Large intestine (tissue), 3 donors: ENCODE measurements around the gene GPR107. TPM values are rescaled to one million over a fixed set of nuclear protein-coding genes. Genes with fewer than 3 reads are reported as not detected.
"Not testable (repeated sequence)": the region's sequence is repeated elsewhere in the genome, so short reads cannot be mapped to it uniquely, and the experiment has no call there.

Experiments
- DNase-seq, 2 donors: peaks; one replicate each; pipeline versions ENCODE4 v3.0.0 to v3.0.0-alpha.2; 2013
- H3K27ac ChIP-seq: one replicate; pipeline ENCODE4 v1.5.1; 2013; ENCODE audit warnings: low read length
- H3K27me3 ChIP-seq: 2 replicates; pipeline ENCODE4 v1.6.1; 2013; ENCODE audit warnings: low read length; ENCODE audit not compliant: control insufficient read depth, insufficient read depth
- H3K36me3 ChIP-seq: 2 replicates; pipeline ENCODE4 v1.6.1; 2013; ENCODE audit warnings: low read length; ENCODE audit not compliant: control insufficient read depth, insufficient read depth
- H3K4me1 ChIP-seq: one replicate; pipeline ENCODE4 v1.6.1; 2013; ENCODE audit warnings: low read length; ENCODE audit not compliant: control insufficient read depth, insufficient read depth
- H3K4me3 ChIP-seq: one replicate; pipeline ENCODE4 v1.5.1; 2013; ENCODE audit warnings: low read length
- H3K9me3 ChIP-seq: one replicate; pipeline ENCODE4 v1.6.1; 2013; ENCODE audit warnings: mild to moderate bottlenecking, low read depth, low read length, moderate library complexity; ENCODE audit not compliant: control insufficient read depth
- WGBS: methylation state at CpG from one replicate; pipeline ENCODE4 v1.1.5; 2013; ENCODE audit warnings: low lambda C conversion rate; ENCODE audit not compliant: insufficient coverage; 5-methylcytosine and 5-hydroxymethylcytosine counted together
- polyA plus RNA-seq: library from polyadenylated mRNA; unstranded; fragments of 120-200 nt; gene quantifications from one replicate; pipeline ENCODE4 v1.2.1, GENCODE V29; 2013

GPR107 gene
- polyA plus RNA-seq, 1 donor, result 32.3 TPM

- not testable (repeated sequence) for DNase-seq, H3K36me3 ChIP-seq, H3K4me3 ChIP-seq, H3K27me3 ChIP-seq, H3K4me1 ChIP-seq, H3K27ac ChIP-seq, H3K9me3 ChIP-seq
- no CpG with 5 or more reads among the region's 8 CpGs for WGBS
Observed at GRCh38 chr9:130017510-130017909, 36.2 kb upstream of the GPR107 start.

GRCh38 chr9:130018265-130018664 is 35.4 kb upstream of the GPR107 start:
- Histone ChIP-seq H3K4me3 (no peak overlapping the region), H3K4me1 (no peaks in the 10 kb centered on the region), H3K27me3 (no peaks in the 10 kb centered on the region), H3K36me3 (no peaks in the 10 kb centered on the region), H3K9me3 (peaks cover 4% of the 10 kb centered on the region), H3K27ac (no peak overlapping the region)
- WGBS, result no CpG with 5 or more reads among the region's 4 CpGs
- no peak for DNase-seq

- Histone ChIP-seq H3K27ac (no peak overlapping the region), H3K27me3 (no peaks in the 10 kb centered on the region), H3K36me3 (no peaks in the 10 kb centered on the region), H3K4me3 (no peak overlapping the region), H3K4me1 (no peaks in the 10 kb centered on the region), H3K9me3 (peaks cover 4% of the 10 kb centered on the region)
- DNase-seq, result no peak
- WGBS, result 50% methylated on average over 2 of the region's 7 CpGs
Observed at GRCh38 chr9:130020618-130021017, 33.1 kb upstream of the GPR107 start.

GRCh38 chr9:130021123-130021522 is 32.6 kb upstream of the GPR107 start:
- Histone ChIP-seq H3K4me1 (no peaks in the 10 kb centered on the region), H3K27ac (no peak overlapping the region)
- WGBS, result 100% methylated on average over 1 of the region's 2 CpGs

DNA sequence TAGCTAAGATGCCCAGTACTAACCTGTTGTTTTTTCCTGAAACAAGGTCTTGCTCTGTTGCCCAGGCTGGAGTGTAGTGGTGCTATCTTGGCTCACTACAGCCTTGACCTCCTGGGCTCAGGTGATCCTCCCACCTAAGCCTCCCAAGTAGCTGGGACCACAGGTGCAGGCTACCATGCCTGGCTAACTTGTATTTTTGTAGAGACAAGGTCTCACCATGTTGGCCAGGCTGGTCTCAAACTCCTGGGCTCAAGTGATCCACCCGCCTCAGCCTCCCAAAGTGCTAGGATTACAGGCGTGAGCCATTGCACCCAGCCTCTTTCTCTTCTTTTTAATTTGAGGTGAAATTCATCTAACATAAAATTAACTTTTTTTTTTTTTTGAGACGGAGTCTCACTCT is 31.9 kb upstream of the GPR107 start:
- H3K27ac ChIP-seq, H3K9me3 ChIP-seq, H3K4me1 ChIP-seq, H3K27me3 ChIP-seq, DNase-seq, H3K4me3 ChIP-seq, H3K36me3 ChIP-seq: not testable (repeated sequence)
- WGBS, result 100% methylated on average over 1 of the region's 3 CpGs

More at GRCh38 chr9:130021123-130021522, 32.6 kb upstream of the GPR107 start:
- H3K36me3 ChIP-seq, result no peaks in the 10 kb centered on the region
- peaks cover 3% of the 10 kb centered on the region for H3K9me3 ChIP-seq
- H3K27me3 ChIP-seq, result no peaks in the 10 kb centered on the region
- DNase-seq, result no peak
- no peak overlapping the region for H3K4me3 ChIP-seq

GRCh38 chr9:130022566-130023143 is 31.1 kb upstream of the GPR107 start:
- no peaks in the 10 kb centered on the region for H3K36me3 ChIP-seq
- no peaks in the 10 kb centered on the region for H3K9me3 ChIP-seq
- no peaks in the 10 kb centered on the region for H3K27me3 ChIP-seq
- no peak overlapping the region for H3K4me3 ChIP-seq
- no peak for DNase-seq
- H3K27ac ChIP-seq, result no peak overlapping the region
- no peaks in the 10 kb centered on the region for H3K4me1 ChIP-seq
- WGBS, result 100% methylated on average over 1 of the region's 8 CpGs

GRCh38 chr9:130023144-130023787 is 30.4 kb upstream of the GPR107 start:
- no CpG with 5 or more reads among the region's 7 CpGs for WGBS
- no peak overlapping the region for H3K27ac ChIP-seq
- no peaks in the 10 kb centered on the region for H3K36me3 ChIP-seq

GRCh38 chr9:130023994-130024596 is 29.6 kb upstream of the GPR107 start:
- DNase-seq, result no peak
- H3K27me3 ChIP-seq, result no peaks in the 10 kb centered on the region
- no peaks in the 10 kb centered on the region for H3K4me1 ChIP-seq
- H3K27ac ChIP-seq, result no peak overlapping the region
- no CpG with 5 or more reads among the region's 3 CpGs for WGBS
- no peaks in the 10 kb centered on the region for H3K36me3 ChIP-seq
- no peaks in the 10 kb centered on the region for H3K9me3 ChIP-seq
- no peak overlapping the region for H3K4me3 ChIP-seq

More at GRCh38 chr9:130023144-130023787, 30.4 kb upstream of the GPR107 start:
- Histone ChIP-seq H3K27me3 (no peaks in the 10 kb centered on the region), H3K9me3 (no peaks in the 10 kb centered on the region), H3K4me1 (no peaks in the 10 kb centered on the region), H3K4me3 (no peak overlapping the region)
- DNase-seq, result no peak

GRCh38 chr9:130024597-130024994 is 29.1 kb upstream of the GPR107 start:
- no peaks in the 10 kb centered on the region for H3K36me3 ChIP-seq
- H3K4me1 ChIP-seq, result no peaks in the 10 kb centered on the region
- WGBS, result no CpG with 5 or more reads among the region's 5 CpGs
- H3K4me3 ChIP-seq, result no peak overlapping the region
- no peaks in the 10 kb centered on the region for H3K27me3 ChIP-seq
- no peak for DNase-seq
- no peaks in the 10 kb centered on the region for H3K9me3 ChIP-seq
- H3K27ac ChIP-seq, result no peak overlapping the region

DNA sequence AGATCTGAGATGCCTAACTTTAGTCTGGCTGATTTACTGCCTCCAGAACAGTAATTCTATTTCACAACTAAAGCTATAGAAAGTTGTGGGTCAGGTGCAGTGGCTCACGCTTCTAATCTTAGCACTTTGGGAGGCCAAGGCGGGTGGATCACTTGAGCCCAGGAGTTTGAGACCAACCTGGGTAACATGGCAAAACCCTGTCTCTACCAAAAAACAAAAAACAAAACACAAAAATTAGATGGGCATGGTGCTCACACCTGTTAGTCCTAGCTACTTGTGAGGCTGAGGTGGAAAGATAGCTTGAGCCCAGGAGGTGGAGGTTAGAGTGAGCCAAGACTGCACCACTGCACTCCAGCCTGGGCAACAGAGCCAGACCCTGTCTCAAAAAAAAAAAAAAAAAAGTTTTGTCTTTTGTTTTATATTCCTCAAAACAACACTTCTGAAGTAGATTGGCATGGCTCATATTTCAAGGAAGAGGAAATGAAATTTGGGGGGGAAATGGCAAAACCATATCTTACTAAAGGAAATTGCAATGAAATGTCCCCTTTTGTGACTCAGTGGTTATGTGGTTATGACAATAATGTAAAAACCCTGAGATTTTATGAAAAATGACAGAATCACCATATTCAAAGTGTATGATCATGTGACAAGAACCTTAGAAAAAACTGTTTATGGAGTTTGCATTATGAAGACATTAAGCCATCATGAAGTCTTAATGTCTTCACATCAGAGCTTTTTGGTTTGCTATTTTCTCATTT is 26.9 kb upstream of the GPR107 start:
- Histone ChIP-seq H3K27me3 (no peaks in the 10 kb centered on the region), H3K27ac (no peak overlapping the region), H3K36me3 (no peaks in the 10 kb centered on the region), H3K9me3 (no peaks in the 10 kb centered on the region), H3K4me1 (no peaks in the 10 kb centered on the region), H3K4me3 (no peak overlapping the region)
- DNase-seq, result no peak
- WGBS, result no CpG with 5 or more reads among the region's 2 CpGs
